Measurements from ENCODE around the gene PRR36.
"Not testable (repeated sequence)": the region's sequence is repeated elsewhere in the genome, so short reads cannot be mapped to it uniquely, and the experiment has no call there.

PRR36 gene

GRCh38 chr19:7859087-7859486, 15.1 kb downstream of the PRR36 start:
- DNase-seq: not testable (repeated sequence)

GRCh38 chr19:7858109-7858770, 15.9 kb downstream of the PRR36 start:
- DNase-seq: peak; percentile 15

DNA sequence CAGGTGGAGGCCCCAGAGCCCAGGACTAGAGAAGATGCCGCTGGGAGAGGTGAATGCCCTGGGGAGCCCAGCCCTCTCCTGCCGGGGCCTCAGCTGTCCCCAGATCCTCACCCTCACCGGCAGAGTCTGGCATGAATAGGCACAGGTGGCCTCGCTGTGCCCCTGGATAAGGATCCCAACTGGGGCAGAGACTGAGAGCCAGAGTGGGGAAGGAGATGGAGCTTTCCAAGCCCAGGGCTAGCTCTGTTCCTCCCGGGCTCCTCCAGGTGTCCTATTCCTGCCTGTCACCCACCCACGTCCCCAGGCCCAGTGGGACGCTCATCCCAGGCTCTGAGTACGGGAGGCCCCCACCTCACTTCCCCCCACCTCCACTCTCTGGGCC, 16.5 kb downstream of the PRR36 start:
- DNase-seq: no peak

DNA sequence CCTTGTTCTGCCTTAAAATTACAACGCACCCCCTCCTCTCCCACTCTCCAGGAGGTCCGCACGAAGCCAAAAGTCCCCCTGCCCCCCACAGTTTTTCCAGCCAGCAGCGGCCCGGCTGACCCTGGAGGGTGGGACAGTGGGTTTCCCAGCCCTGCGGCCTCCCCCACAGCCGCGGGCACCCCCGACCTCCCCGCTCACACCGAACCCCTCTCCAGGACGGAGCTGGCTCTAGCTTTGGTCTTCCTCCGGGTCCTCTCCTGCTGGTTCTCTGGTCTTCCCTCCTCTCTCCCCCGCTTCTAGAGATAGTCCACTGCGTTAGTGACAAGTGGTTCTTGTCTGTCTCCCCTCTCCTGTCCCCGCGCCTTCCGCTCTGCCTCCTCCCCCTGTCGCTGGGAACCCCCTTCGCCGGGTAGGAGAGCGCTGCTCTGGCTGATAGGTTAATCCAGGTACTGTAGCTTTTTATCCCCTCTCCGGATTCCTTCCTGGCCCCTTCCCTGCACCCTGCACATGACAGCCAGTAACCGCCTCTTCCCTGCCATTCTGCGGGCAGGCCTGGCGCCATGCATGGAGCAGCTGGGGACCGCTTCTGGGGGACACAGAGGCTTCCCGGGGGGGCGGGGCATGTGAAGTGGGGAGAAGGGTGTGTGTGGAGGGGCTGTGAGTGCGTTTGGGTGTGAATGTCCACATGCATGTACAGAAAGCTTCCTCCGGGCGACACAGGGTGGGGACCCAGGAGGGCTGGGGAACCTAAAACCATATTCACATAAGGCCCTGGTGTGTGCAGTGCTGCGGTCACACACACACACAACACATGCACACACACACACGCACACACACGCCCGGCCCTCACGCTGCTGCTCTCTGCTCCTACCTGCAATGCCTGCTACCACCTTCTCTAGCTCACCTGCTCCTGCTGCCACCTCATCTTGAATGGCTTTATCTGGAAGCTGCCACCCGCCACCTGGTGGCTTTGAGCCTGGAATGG, 17.2 kb downstream of the PRR36 start:
- no peak for DNase-seq

- DNase-seq: no peak
Measured at GRCh38 chr19:7856109-7856591, 18.0 kb downstream of the PRR36 start.

GRCh38 chr19:7855426-7856108, 18.6 kb downstream of the PRR36 start:
- no peak for DNase-seq

DNA sequence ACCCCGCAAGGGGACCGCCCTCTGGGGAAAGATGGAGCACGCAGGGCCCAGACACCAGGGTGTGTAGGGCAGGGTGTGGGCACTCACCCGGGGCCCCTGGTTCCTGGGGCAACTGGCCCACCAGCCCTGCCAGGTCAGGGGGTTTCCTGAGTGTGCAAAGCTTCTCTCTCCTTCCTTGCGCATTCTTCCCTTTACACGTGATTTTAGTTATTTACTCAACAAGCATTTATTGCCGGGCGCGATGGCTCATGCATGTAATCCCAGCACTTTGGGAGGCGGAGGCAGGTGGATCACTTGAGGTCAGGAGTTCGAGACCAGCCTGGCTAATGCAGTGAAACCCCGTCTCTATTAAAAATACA, 20.4 kb downstream of the PRR36 start:
- DNase-seq: no peak

GRCh38 chr19:7852851-7853769, 21.1 kb downstream of the PRR36 start:
- DNase-seq: peak; percentile 77

DNA sequence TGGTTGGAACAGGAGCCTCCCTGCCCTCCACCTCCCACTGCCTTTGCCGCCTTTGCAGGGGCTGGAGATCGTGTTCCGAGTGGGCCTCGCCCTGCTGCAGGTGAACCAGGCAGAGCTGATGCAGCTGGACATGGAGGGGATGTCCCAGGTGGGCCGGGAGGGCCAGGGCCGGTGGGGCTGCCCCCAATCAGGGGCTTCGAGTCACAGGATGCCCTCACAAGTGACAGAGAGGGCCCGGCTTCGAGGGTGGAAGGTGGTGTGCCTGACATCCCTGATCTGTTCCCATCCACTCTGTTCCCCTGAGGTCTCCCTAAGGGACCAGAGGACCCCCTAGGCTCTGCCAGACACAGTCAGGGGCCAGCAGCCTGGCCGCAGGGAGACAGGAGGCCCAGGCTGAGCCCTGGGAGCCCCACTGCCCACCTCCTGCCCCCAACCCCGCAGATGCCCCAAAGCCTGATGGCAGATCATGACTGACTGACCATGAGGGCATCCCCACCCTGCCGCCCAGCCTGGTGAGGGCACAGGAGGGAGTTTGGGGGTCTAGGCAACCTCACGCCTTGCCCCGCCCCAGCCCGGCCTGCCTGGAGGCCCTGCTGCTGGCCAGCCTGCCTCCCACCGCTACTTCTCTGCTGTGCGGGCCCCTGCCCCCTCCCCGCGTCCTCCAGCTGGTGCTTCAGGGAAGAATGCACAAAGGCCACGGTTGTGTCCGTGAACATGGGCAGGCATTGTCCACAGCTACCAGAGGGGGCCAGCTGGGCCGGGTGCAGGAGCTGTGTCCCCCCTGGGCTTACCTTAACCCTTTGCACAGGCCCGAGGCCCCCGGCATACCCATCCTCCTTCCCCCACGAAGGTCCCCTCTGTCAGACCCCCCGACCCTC, 22.3 kb downstream of the PRR36 start:
- DNase-seq: no peak

GRCh38 chr19:7850945-7851622, 23.1 kb downstream of the PRR36 start:
- DNase-seq: no peak

DNA sequence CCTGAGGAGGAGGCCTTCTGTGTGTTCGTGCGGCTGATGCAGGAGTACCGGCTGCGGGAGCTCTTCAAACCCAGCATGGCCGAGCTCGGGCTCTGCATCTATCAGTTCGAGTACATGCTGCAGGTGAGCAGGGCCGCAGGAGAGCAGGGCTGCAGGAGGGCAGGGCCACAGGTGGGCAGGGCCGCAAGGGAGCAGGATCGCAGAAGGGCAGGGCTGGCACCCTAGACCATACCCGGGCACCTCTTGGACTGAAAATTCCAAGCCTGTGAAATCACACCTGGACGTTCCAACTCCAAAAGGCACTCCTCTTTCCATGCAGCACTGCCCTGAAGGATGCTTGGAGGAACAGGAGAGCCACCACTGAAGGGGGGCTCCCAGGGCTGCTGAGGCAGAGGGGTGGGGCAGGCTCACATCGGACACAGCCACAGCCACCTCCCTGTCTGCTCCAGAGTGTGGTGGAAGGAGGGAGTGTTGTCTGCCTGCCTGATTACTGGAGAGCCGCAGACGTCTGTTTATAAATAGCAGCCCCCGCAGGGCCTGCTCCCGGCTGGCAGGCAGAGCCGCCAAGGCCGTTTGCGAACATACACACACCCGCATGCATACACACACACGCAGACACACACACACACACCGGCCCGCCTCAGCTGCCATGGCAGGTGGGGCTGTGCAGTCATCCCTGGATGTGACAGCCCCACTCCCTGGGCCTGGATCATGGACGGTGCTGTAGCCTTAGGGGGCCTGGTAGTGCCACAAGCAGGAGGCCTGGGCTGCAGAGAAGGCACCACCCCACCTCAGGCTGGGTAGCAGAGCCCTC, 24.0 kb downstream of the PRR36 start:
- DNase-seq: no peak

- no peak for DNase-seq
Measured at GRCh38 chr19:7849631-7849999, 24.6 kb downstream of the PRR36 start.

GRCh38 chr19:7848779-7849457, 25.3 kb downstream of the PRR36 start:
- no peak for DNase-seq

DNA sequence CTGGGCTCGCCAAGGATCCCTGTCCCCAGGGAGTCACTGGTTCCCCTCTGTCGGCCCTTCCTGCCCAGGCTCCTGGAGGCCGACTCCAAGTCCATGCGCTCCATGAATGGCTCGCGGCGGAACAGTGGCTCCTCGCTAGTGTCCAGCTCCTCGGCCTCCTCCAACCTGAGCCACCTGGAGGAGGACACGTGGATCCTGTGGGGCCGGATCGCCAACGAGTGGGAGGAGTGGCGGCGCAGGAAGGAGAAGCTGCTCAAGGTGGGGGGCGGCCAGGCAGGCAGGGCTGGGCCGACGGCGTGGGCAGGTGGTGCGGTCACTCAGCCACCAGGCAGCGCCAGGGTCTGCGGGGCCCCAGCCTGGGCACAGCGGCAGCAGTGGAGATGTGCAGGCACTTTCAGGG, 26.5 kb downstream of the PRR36 start:
- DNase-seq: no peak

GRCh38 chr19:7846155-7846646, 28.0 kb downstream of the PRR36 start:
- DNase-seq: no peak

DNA sequence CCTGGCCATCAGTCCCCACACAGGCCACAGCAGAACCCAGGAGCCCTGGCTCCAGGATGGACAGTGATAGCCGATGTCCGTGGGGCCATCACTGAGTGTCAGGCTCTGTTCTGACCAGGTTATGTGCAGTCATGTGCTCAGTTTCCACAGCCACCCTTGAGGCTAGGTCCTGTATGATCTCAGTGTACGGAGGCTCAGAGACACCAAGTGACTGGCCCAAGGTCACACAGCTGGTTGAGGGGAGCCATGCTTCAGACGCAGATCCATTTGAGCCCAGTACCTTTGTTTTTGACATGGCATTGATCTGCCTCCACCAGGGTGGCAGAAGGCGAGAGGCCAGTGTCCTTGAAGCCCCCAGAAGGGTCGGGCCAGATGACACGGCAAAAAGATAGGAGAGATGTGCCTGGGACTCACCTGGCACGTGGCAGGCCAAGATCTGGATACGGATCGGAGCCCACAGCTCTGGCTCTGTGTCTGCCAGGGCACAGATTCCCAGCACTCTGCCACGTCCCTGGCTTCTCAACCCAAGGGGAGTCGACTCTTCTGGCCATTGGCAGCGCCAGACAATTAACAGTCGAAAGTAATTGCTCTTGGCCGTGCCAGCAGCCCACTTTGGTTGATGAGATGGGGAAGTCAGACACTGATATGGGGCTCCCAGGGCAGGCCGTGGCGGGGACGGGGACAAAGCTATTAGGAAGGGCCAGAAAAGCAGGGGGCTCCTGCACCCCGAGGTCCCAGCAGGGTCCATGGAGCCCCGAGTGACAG, 28.6 kb downstream of the PRR36 start:
- DNase-seq: no peak

GRCh38 chr19:7844951-7845350, 29.2 kb downstream of the PRR36 start:
- DNase-seq: no peak

DNA sequence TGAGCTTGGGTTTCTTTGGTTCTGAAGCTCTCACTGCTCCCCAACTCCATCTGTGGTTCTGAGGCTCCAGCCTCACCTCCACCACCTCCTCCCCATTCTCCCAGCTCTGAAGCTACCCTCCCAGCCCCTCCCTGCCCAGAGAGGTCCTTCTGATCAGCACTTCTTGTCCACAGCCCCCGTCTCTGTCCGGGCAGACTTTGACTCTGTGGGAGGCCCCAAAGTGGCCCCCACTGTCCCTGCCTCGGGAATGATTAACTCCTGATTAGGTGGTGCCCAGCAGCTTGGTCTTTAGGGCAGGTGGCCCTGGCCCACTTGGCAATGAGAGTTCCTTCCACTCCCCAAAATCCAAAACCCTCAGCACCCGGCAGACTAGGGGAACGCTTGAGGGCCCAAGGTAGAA, 29.8 kb downstream of the PRR36 start:
- no peak for DNase-seq

Data from CD4-positive, alpha-beta T cell treated with Interleukin-6 for 4 hours (primary cell).